BLaER1 (cell line): ENCODE measurements around the gene GTF3A.
A peak's percentile ranks its signal among the peaks of the same experiment; 100 is the strongest.

Experiments
- H3K27ac ChIP-seq: shearing (Covaris generic); formaldehyde crosslinking; 2 replicates; pipeline ENCODE4 v1.8.1; 2022
- H3K27me3 ChIP-seq: shearing (Covaris generic); formaldehyde crosslinking; 2 replicates; pipeline ENCODE4 v1.8.1; 2022
- H3K36me3 ChIP-seq: shearing (Covaris generic); formaldehyde crosslinking; 2 replicates; pipeline ENCODE4 v1.8.1; 2022
- H3K4me1 ChIP-seq: shearing (Covaris generic); formaldehyde crosslinking; 2 replicates; pipeline ENCODE4 v1.8.1; 2022
- H3K4me2 ChIP-seq: shearing (Covaris generic); formaldehyde crosslinking; 2 replicates; pipeline ENCODE4 v1.8.1; 2022
- H3K4me3 ChIP-seq: shearing (Covaris generic); formaldehyde crosslinking; 2 replicates; pipeline ENCODE4 v1.8.1; 2022
- H3K9ac ChIP-seq: shearing (Covaris generic); formaldehyde crosslinking; 2 replicates; pipeline ENCODE4 v1.8.1; 2022
- H3K9me3 ChIP-seq: shearing (Covaris generic); formaldehyde crosslinking; 2 replicates; pipeline ENCODE4 v1.8.1; 2022
- H4K20me1 ChIP-seq: shearing (Covaris generic); formaldehyde crosslinking; 2 replicates; pipeline ENCODE4 v1.8.1; 2022
- Cebpa-rat ChIP-seq: shearing (Covaris generic); IDR thresholded peaks from 2 replicates; pipeline ENCODE4 v1.8.1; 2022

GTF3A gene

GRCh38 chr13:27404680-27405079 lies 19.7 kb upstream of the GTF3A start:
- TF ChIP-seq Cebpa-rat = no peak
- H3K9ac ChIP-seq = no peak overlapping the region
- H3K27ac ChIP-seq = no peak overlapping the region
- H3K9me3 ChIP-seq = peaks cover 4% of the 10 kb centered on the region
- H3K4me1 ChIP-seq = peaks cover 6% of the 10 kb centered on the region; the same call in 1 of the 2 replicates
- no peak overlapping the region for H3K4me2 ChIP-seq
- H4K20me1 ChIP-seq = no peaks in the 10 kb centered on the region
- H3K36me3 ChIP-seq = no peaks in the 10 kb centered on the region
- no peak overlapping the region for H3K4me3 ChIP-seq
- no peaks in the 10 kb centered on the region for H3K27me3 ChIP-seq

- H3K36me3 ChIP-seq = no peaks in the 10 kb centered on the region
- H3K9me3 ChIP-seq = no peaks in the 10 kb centered on the region; the same call in none of the 2 replicates
- no peaks in the 10 kb centered on the region for H4K20me1 ChIP-seq
- no peaks in the 10 kb centered on the region for H3K27me3 ChIP-seq
- peaks cover 6% of the 10 kb centered on the region; the same call in 1 of the 2 replicates for H3K4me1 ChIP-seq
- H3K4me3 ChIP-seq = no peak overlapping the region
- H3K9ac ChIP-seq = no peak overlapping the region
- no peak overlapping the region for H3K4me2 ChIP-seq
- no peak for TF ChIP-seq Cebpa-rat
- H3K27ac ChIP-seq = no peak overlapping the region
Measured at GRCh38 chr13:27405546-27406134, 18.8 kb upstream of the GTF3A start.

- Histone ChIP-seq H3K36me3 (no peaks in the 10 kb centered on the region), H4K20me1 (no peaks in the 10 kb centered on the region), H3K9ac (no peak overlapping the region), H3K9me3 (no peaks in the 10 kb centered on the region; the same call in 1 of the 2 replicates), H3K4me2 (no peak overlapping the region), H3K27me3 (no peaks in the 10 kb centered on the region), H3K27ac (no peak overlapping the region), H3K4me1 (peaks cover 2% of the 10 kb centered on the region; the same call in 1 of the 2 replicates), H3K4me3 (no peak overlapping the region)
- no peak for TF ChIP-seq Cebpa-rat
Measured at GRCh38 chr13:27406178-27406939, 18.1 kb upstream of the GTF3A start.

GRCh38 chr13:27408074-27408473 lies 16.3 kb upstream of the GTF3A start:
- Histone ChIP-seq H3K9ac (no peak overlapping the region), H3K36me3 (no peaks in the 10 kb centered on the region), H4K20me1 (no peaks in the 10 kb centered on the region), H3K4me3 (no peak overlapping the region), H3K27ac (no peak overlapping the region), H3K4me2 (no peak overlapping the region), H3K4me1 (no peaks in the 10 kb centered on the region), H3K27me3 (no peaks in the 10 kb centered on the region), H3K9me3 (no peaks in the 10 kb centered on the region; the same call in 1 of the 2 replicates)
- no peak for TF ChIP-seq Cebpa-rat

- no peak for TF ChIP-seq Cebpa-rat
- Histone ChIP-seq H3K27ac (no peak overlapping the region), H3K36me3 (no peaks in the 10 kb centered on the region), H3K27me3 (no peaks in the 10 kb centered on the region), H3K4me3 (no peak overlapping the region), H3K4me1 (no peaks in the 10 kb centered on the region), H3K4me2 (no peak overlapping the region), H4K20me1 (no peaks in the 10 kb centered on the region), H3K9me3 (no peaks in the 10 kb centered on the region; the same call in 1 of the 2 replicates), H3K9ac (no peak overlapping the region)
Measured at GRCh38 chr13:27409013-27409412, 15.4 kb upstream of the GTF3A start.

GRCh38 chr13:27411341-27411740 lies 13.1 kb upstream of the GTF3A start:
- Histone ChIP-seq H3K27me3 (no peaks in the 10 kb centered on the region), H3K4me2 (no peak overlapping the region), H3K4me1 (peaks cover 8% of the 10 kb centered on the region; the same call in 1 of the 2 replicates), H3K9me3 (no peaks in the 10 kb centered on the region; the same call in 1 of the 2 replicates), H3K4me3 (no peak overlapping the region), H4K20me1 (no peaks in the 10 kb centered on the region), H3K9ac (no peak overlapping the region), H3K36me3 (no peaks in the 10 kb centered on the region), H3K27ac (no peak overlapping the region)
- no peak for TF ChIP-seq Cebpa-rat

GRCh38 chr13:27415116-27415515 lies 9.3 kb upstream of the GTF3A start:
- TF ChIP-seq Cebpa-rat = no peak
- Histone ChIP-seq H4K20me1 (no peaks in the 10 kb centered on the region), H3K27me3 (no peaks in the 10 kb centered on the region), H3K9ac (no peak overlapping the region), H3K36me3 (no peaks in the 10 kb centered on the region), H3K4me3 (no peak overlapping the region), H3K4me1 (peaks cover 8% of the 10 kb centered on the region; the same call in 1 of the 2 replicates), H3K9me3 (no peaks in the 10 kb centered on the region), H3K27ac (no peak overlapping the region), H3K4me2 (peak overlapping the region; percentile 1; the same call in 1 of the 2 replicates)

GRCh38 chr13:27419328-27419727 lies 5.1 kb upstream of the GTF3A start:
- no peaks in the 10 kb centered on the region for H3K27me3 ChIP-seq
- H4K20me1 ChIP-seq = no peaks in the 10 kb centered on the region
- H3K9ac ChIP-seq = no peak overlapping the region
- H3K4me2 ChIP-seq = no peak overlapping the region
- no peaks in the 10 kb centered on the region for H3K36me3 ChIP-seq
- no peak for TF ChIP-seq Cebpa-rat
- H3K4me1 ChIP-seq = peaks cover 15% of the 10 kb centered on the region
- no peaks in the 10 kb centered on the region for H3K9me3 ChIP-seq
- no peak overlapping the region for H3K4me3 ChIP-seq
- no peak overlapping the region for H3K27ac ChIP-seq

GRCh38 chr13:27421101-27421871 lies 3.1 kb upstream of the GTF3A start:
- TF ChIP-seq Cebpa-rat = no peak
- Histone ChIP-seq H3K27ac (no peak overlapping the region), H3K36me3 (no peaks in the 10 kb centered on the region), H4K20me1 (peaks cover 1% of the 10 kb centered on the region), H3K9me3 (no peaks in the 10 kb centered on the region), H3K4me3 (no peak overlapping the region), H3K4me1 (peaks cover 21% of the 10 kb centered on the region), H3K9ac (no peak overlapping the region), H3K4me2 (no peak overlapping the region), H3K27me3 (no peaks in the 10 kb centered on the region)

GRCh38 chr13:27423333-27423732 lies 1.1 kb upstream of the GTF3A start:
- H3K36me3 ChIP-seq = peaks cover 15% of the 10 kb centered on the region
- H3K4me1 ChIP-seq = peaks cover 42% of the 10 kb centered on the region
- no peak overlapping the region for H3K27ac ChIP-seq
- H3K4me3 ChIP-seq = no peak overlapping the region
- peaks cover 22% of the 10 kb centered on the region for H4K20me1 ChIP-seq
- H3K4me2 ChIP-seq = no peak overlapping the region
- no peak overlapping the region for H3K9ac ChIP-seq
- no peaks in the 10 kb centered on the region for H3K27me3 ChIP-seq
- H3K9me3 ChIP-seq = no peaks in the 10 kb centered on the region
- TF ChIP-seq Cebpa-rat = no peak
